Osteocyte (in vitro differentiated cells): ENCODE measurements around the gene HOMEZ. TPM values are rescaled to one million over a fixed set of nuclear protein-coding genes. Genes with fewer than 3 reads are reported as not detected.
A peak's percentile ranks its signal among the peaks of the same experiment; 100 is the strongest.

Source experiments
- DNase-seq: peaks from one replicate; pipeline ENCODE4 v3.0.0; 2021; ENCODE audit warnings: mixed read lengths; ENCODE audit not compliant: unreplicated experiment; ENCODE audit errors: extremely low spot score
- H3K27ac Mint-ChIP-seq: one replicate; pipeline ENCODE4 v1.8.0; 2021; ENCODE audit warnings: mild to moderate bottlenecking, mixed read lengths; ENCODE audit not compliant: unreplicated experiment
- H3K27me3 Mint-ChIP-seq: one replicate; pipeline ENCODE4 v1.8.0; 2021; ENCODE audit warnings: mixed read lengths; ENCODE audit not compliant: unreplicated experiment
- H3K36me3 Mint-ChIP-seq: one replicate; pipeline ENCODE4 v1.8.0; 2021; ENCODE audit warnings: mixed read lengths; ENCODE audit not compliant: unreplicated experiment
- H3K4me1 Mint-ChIP-seq: one replicate; pipeline ENCODE4 v1.8.0; 2021; ENCODE audit warnings: mixed read lengths; ENCODE audit not compliant: unreplicated experiment
- H3K4me3 Mint-ChIP-seq: one replicate; pipeline ENCODE4 v1.8.0; 2021; ENCODE audit warnings: mild to moderate bottlenecking, moderate library complexity, mixed read lengths; ENCODE audit not compliant: unreplicated experiment
- H3K9me3 Mint-ChIP-seq: one replicate; pipeline ENCODE4 v1.8.0; 2021; ENCODE audit warnings: mixed read lengths; ENCODE audit not compliant: unreplicated experiment
- CTCF ChIP-seq: fragments of 200-600 bp; sonication (generic); IDR thresholded peaks from 2 replicates; pipeline ENCODE4 v1.5.0; 2021; ENCODE audit warnings: antibody characterized with exemption, mild to moderate bottlenecking, moderate library complexity
- total RNA-seq: library from RNA; stranded (reverse); gene quantifications from 2 replicates; pipeline ENCODE4 v1.2.1, GENCODE V29; 2021

HOMEZ gene
- total RNA-seq, 1 donor from 2014 or later, result 8.4 TPM

- peak within 1 kb of the TSS; percentile 98 for H3K4me3 Mint-ChIP-seq
- no peaks in the 10 kb centered on the region for H3K9me3 Mint-ChIP-seq
- H3K27me3 Mint-ChIP-seq, result no peaks in the 10 kb centered on the region
- peaks cover 12% of the 10 kb centered on the region for H3K36me3 Mint-ChIP-seq
- H3K27ac Mint-ChIP-seq, result peak within 1 kb of the TSS; percentile 95
- peak; percentile 94 for DNase-seq
- H3K4me1 Mint-ChIP-seq, result peaks cover 43% of the 10 kb centered on the region
- TF ChIP-seq CTCF, result no peak
These were observed 20.6 kb upstream of the HOMEZ start, which contains the start of gene BCL2L2 for GRCh38 chr14:23306412-23307145. TSS of gene BCL2L2 (plus strand) at chr14:23306833. CDS start at chr14:23307768, 935 bp downstream.

GRCh38 chr14:23302290-23303225 is 16.6 kb upstream of the HOMEZ start, which contains the start of gene PPP1R3E:
TSS of gene PPP1R3E (minus strand) at chr14:23302859. CDS start at chr14:23302576, 283 bp downstream.
- Mint-ChIP-seq H3K27me3 (no peaks in the 10 kb centered on the region), H3K4me1 (peaks cover 36% of the 10 kb centered on the region), H3K9me3 (no peaks in the 10 kb centered on the region), H3K27ac (peak within 1 kb of the TSS; percentile 98), H3K36me3 (no peaks in the 10 kb centered on the region), H3K4me3 (peak within 1 kb of the TSS; percentile 94)
- DNase-seq, result no peak
- no peak for TF ChIP-seq CTCF

GRCh38 chr14:23301969-23302289 is 16.0 kb upstream of the HOMEZ start:
- no peaks in the 10 kb centered on the region for H3K36me3 Mint-ChIP-seq
- H3K4me1 Mint-ChIP-seq, result peaks cover 30% of the 10 kb centered on the region
- no peak for TF ChIP-seq CTCF
- H3K27me3 Mint-ChIP-seq, result no peaks in the 10 kb centered on the region
- peak overlapping the region; percentile 88 for H3K27ac Mint-ChIP-seq
- H3K9me3 Mint-ChIP-seq, result no peaks in the 10 kb centered on the region
- DNase-seq, result no peak
- peak overlapping the region; percentile 94 for H3K4me3 Mint-ChIP-seq

GRCh38 chr14:23301288-23301968 is 15.5 kb upstream of the HOMEZ start:
- DNase-seq, result peak; percentile 100
- H3K4me1 Mint-ChIP-seq, result peaks cover 30% of the 10 kb centered on the region
- TF ChIP-seq CTCF, result peak; percentile 93
- no peaks in the 10 kb centered on the region for H3K36me3 Mint-ChIP-seq
- H3K27ac Mint-ChIP-seq, result peak overlapping the region; percentile 100
- H3K9me3 Mint-ChIP-seq, result no peaks in the 10 kb centered on the region
- H3K27me3 Mint-ChIP-seq, result no peaks in the 10 kb centered on the region
- H3K4me3 Mint-ChIP-seq, result peak overlapping the region; percentile 94
